GM23248 (cell line): Measurements from ENCODE around the gene SPON2.

Source experiments
- EZH2 ChIP-seq: fragments of 200-600 bp; sonication (generic); IDR thresholded peaks from 2 replicates; pipeline ENCODE4 v1.6.1; 2018; ENCODE audit warnings: antibody characterized with exemption, mild to moderate bottlenecking; ENCODE audit not compliant: insufficient read depth, poor library complexity, severe bottlenecking
- EZH2phosphoT487 ChIP-seq: fragments of 200-600 bp; sonication (generic); IDR thresholded peaks from 2 replicates; pipeline ENCODE4 v1.6.1; 2018; ENCODE audit warnings: antibody characterized with exemption, moderate library complexity, mild to moderate bottlenecking, low read depth; ENCODE audit not compliant: insufficient read depth

DNA sequence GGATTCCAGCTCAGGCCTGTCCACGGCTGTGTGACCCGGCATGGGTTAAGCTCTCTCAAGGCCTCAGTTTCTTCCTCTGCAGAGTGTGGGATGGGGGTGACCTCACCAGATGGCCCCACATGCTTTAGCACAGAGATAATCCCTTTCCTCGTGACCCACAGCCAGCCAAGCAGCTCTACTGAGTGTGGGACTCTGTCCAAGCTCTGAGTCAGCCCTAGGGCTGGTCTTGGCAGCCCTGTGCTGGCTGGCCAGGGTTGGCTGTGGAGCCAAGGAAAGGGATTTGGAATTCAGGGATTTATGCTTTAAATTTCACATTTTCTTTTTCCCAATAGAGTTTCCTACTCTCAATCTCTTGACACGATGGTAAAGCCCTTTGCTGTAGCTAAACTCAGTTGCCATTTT, 19.7 kb upstream of the SPON2 start:
- TF ChIP-seq EZH2 (no peak), EZH2phosphoT487 (no peak)
